HPDE6-E6E7 (cell line): Measurements from ENCODE around the gene NUMBL.
"Not testable (repeated sequence)": the region's sequence is repeated elsewhere in the genome, so short reads cannot be mapped to it uniquely, and the experiment has no call there.

Source experiments
- DNase-seq: peaks from one replicate; pipeline ENCODE4 v3.0.0; 2011; ENCODE audit warnings: missing footprints; ENCODE audit errors: extremely low spot score

NUMBL gene

GRCh38 chr19:40690050-40690692 is at the start of gene NUMBL:
Gene NUMBL (minus strand): TSS chr19:40690651. CDS start chr19:40690483, 168 bp downstream.
- DNase-seq, result no peak

- no peak for DNase-seq
Observed at GRCh38 chr19:40739030-40739839, 48.8 kb upstream of the NUMBL start.

DNA sequence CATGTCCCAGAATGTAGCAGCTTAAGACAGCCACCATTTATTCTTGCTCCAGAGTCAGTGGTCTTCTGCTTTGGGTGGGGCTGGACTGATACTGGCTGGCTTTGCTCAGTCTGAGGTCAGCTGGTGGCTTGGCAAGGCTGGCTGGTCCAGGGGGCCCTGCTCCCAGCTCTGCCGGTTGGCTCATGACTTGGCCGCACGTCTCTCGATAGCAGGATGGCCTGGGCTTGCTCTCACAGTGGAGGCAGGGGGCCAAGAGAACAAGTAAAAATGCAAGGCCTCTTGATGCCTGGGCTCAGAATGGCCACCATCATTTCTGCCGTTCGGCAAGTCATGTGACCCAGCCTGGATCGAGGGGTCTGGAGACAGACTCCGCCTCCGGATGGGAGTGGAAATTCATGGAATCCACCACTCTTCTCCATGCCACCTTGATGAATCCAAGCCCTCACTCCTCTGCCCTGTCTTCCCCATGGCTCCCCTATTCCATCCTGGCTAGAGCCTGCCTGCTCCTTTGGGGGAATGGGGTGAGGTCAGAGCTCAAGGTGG is 46.7 kb upstream of the NUMBL start:
- no peak for DNase-seq

DNA sequence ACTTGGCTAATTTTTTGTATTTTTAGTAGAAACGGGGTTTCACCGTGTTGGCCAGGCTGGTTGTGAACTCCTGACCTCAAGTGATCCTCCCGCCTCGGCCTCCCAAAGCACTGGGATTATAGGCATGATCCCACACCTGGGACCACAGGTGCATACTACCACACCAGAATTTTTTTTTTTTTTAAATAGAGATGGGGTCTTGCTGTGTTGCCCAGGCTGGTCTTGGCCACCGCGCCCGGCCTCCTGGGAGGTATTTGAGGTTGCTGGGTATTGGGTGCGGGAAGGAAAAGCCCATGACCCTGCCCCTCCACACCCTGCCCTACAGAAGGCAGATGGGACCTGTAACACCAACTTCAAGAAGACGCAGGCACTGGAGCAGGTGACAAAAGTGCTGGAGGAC is 46.2 kb upstream of the NUMBL start:
- DNase-seq, result no peak

DNA sequence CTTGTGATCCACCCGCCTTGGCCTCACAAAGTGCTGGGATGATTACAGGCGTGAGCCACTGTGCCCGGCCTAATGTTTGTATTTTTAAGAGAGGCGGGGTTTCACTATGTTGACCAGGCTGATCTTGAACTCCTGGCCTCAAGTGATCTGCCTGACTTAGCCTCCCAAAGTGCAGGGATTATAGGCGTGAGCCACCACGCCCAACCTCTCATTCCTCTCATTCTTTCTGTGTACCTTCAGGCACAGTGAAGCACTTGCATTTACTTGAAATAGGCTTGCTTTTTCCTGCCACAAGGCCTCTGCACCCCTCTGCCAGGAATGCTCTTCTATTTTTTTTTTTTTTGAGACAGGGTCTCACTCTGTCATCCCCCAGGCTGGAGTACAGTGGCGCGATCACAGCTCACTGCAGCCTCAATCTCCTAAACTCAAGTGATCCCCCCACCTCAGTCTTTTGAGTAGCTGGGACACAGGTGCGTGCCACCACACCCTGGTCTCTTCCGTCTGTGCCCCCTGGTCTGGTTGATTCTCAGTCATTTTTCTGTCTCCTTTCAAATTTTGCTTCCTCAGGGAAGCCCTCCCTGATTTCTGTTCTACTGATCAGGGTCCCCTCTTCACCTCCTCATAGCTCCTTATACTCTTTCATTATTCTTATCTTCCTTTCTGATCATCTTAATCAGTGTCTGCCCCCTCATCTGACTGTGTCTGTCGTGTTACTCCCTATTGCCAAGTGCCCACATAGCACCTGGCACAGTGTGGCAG is 44.7 kb upstream of the NUMBL start:
- DNase-seq, result no peak

GRCh38 chr19:40733149-40733548 is 42.7 kb upstream of the NUMBL start:
- no peak for DNase-seq

- DNase-seq, result not testable (repeated sequence)
Observed at GRCh38 chr19:40732304-40732703, 41.9 kb upstream of the NUMBL start.

DNA sequence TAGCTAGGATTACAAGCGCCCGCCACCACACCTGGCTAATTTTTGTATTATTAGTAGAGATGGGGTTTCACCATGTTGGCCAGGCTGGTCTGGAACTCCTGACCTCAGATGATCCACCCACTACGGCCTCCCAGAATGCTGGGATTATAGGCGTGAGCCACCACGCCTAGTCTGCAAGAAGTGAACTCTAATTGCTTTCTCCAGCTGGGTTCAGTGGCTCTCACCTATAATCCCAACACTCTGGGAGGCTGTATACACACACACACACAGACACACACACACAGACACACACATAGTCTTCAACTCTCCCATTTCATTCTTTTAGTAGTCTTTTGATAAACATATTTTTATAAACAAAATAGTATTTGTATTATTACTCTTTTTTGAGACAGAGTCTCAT is 39.6 kb upstream of the NUMBL start:
- not testable (repeated sequence) for DNase-seq

DNA sequence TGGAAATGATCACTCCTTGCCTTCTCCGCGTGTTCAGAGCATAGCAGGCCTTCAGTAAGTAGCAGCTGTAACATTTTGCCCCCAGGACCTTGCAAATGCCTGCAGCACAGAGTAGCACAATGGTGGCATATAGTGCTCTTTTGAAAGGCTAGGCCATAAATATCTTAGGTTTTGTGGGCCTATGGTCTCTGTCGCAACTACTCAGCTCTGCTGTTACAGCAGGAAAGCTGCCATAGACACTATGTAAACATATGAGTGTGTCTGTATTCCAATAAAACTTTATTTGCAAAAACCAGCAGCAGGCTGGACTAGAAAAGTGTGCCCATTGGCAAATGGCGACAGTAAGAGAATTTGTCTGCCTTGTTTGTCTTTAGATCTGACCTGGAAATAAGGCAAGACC is 35.8 kb upstream of the NUMBL start:
- DNase-seq, result no peak

GRCh38 chr19:40724855-40725254 is 34.4 kb upstream of the NUMBL start:
- no peak for DNase-seq

DNA sequence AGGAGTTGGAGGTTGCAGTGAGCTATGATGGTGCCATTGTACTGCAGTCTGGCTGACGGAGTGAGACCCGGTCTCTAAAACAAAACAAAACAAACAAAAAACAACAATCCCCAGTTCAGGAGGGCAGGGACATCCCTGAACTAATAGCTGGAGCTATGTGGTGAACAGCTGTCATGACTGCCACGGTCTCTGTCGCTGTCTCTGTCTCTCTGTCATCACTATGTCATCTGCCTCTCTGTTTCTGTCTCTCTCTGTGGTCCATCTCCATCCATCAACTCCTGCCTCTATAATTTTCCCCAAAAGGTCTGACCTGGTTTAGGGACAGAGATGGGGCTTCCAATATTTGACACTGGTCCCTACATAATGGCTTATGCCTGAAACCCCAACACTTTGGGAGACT is 33.9 kb upstream of the NUMBL start:
- no peak for DNase-seq

GRCh38 chr19:40723661-40724254 is 33.3 kb upstream of the NUMBL start:
- no peak for DNase-seq

DNA sequence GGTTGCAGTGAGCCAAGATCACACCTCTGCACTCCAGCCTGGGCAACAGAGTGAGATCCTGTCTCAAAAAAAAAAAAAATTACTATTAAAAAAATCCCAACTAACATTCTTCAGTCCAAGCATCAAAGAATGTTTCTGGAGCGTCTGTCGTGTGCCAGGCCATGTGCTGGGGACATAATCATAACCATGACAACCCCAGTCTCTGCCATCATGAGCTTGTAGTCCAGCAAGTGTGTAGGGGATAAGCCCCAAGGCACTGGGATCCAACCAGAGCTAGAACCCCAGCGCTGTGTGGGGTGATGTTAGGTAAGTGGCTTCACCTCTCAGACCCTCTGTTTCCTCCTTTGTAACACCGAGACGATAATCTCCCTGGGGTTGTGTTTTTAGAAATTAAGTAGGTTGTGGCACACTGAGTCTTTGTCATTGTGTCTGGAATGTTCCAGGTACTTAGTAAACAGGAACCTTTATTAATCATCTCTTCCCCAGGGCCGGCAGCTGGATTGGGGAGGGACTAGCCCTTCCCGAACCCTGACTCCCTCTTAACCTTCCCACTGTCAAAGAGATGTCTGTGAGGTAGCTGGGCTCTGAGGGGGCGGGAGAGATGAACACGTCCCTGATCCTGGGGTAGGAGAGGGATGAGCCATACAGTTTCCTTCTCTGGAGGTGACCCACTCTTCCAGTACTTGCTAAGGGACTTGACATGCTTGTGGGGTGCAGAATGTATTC is 31.6 kb upstream of the NUMBL start:
- no peak for DNase-seq

- no peak for DNase-seq
Observed at GRCh38 chr19:40721140-40721486, 30.7 kb upstream of the NUMBL start.

DNA sequence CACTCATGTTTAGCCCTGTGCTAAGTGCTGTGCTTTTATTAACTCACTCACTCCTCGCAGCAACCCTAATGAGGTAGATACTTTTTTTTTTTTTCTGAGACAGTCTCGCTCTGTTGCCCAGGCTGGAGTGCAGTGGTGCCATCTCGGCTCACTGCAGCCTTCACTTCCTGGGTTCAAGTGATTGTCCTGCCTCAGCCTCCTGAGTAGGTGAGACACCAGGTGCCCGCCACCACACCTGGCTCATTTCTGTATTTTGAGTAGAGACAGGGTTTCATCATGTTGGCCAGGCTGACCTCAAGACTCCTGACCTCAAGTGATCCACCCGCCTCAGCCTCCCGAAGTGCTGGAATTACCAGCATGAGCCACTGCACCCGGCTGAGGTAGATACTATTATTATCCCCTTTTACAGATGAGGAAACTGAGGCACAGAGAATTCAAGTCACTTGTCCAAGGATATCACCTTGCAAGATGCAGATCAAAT is 29.0 kb upstream of the NUMBL start:
- DNase-seq, result no peak

DNA sequence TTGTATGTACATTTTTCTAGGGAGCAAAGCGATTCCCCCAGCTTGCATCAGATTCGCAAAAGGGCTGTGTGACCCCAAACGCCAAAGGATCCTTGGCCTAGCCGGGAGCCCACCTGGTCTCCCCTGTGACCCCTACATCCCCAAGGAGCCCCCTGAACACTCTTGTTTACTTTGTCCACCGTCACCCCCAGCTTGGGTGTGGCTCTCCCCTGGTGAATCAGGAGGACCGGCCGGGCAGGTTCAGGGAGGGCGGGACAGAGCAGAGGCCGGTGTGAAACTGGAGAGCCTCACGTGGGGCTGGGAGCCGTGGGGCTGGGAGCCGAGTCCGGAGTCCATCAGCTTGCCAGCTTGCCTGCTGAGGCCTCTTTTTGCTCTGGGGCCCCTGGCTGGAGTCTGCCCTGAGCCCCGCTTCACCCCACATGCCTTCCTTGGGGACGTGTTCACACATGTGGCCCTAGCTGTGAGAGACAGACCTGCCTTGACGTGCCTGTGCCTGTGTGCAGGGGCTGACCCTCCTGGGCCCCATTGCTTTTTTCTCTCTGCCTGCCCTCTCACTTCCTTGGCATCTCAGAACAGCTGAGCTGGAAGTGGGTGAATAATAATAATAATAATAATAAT is 28.4 kb upstream of the NUMBL start:
- peak; percentile 76 for DNase-seq

DNA sequence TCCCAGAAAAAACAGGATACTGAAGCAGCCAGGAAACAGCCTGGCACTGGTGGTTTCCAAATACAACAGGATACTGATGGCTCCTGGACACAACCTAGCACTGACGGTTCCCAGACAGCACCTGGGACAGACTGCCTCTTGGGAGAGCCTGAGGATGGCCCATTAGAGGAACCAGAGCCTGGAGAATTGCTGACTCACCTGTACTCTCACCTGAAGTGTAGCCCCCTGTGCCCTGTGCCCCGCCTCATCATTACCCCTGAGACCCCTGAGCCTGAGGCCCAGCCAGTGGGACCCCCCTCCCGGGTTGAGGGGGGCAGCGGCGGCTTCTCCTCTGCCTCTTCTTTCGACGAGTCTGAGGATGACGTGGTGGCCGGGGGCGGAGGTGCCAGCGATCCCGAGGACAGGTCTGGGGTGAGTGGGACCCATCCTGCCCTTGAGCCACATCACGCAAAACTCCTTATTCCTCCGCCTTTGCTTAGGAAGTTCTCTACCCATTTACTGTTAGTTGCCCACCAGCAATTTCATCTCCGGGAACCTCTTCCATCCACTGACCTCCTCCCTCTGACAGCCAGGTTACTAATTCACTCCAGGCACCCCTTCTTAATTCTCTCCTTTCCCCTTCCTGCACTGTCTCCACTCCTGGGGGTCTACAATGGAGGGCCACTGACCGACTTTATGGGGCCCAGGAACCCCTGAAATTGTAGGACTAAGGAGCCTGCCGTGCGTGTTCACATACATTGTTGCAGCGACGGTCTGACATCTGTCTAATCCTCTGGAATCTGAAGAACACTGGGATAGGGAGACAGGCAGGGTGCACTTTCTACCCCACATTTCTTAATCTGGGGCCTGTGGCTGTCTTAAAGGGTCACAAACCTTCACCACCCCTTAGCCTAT is 27.7 kb upstream of the NUMBL start:
- DNase-seq, result no peak

DNA sequence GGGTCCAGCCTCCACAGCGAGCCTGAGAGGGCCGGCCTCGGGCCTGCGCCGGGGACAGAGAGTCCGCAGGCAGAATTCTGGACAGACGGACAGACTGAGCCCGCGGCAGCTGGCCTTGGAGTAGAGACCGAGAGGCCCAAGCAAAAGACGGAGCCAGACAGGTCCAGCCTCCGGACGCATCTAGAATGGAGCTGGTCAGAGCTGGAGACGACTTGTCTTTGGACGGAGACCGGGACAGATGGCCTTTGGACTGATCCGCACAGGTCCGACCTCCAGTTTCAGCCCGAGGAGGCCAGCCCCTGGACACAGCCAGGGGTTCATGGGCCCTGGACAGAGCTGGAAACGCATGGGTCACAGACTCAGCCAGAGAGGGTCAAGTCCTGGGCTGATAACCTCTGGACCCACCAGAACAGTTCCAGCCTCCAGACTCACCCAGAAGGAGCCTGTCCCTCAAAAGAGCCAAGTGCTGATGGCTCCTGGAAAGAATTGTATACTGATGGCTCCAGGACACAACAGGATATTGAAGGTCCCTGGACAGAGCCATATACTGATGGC is 27.0 kb upstream of the NUMBL start:
- no peak for DNase-seq
